Esophagus squamous epithelium (tissue), 5 donors: ENCODE results near the gene DCTN2. TPM values are rescaled to one million over a fixed set of nuclear protein-coding genes. Genes with fewer than 3 reads are reported as not detected.

ENCODE experiments used
- DNase-seq: peaks from one replicate; lab custom pipeline; 2025; lab: John Stamatoyannopoulos, UW
- H3K27ac ChIP-seq, 4 donors: fragments of 200-600 bp; sonication (generic); one replicate each; pipeline ENCODE4 v1.5.1; 2016 to 2019; ENCODE audit warnings: mild to moderate bottlenecking in 1 of 4
- H3K27me3 ChIP-seq, 4 donors: fragments of 200-600 bp; sonication (generic); 1 replicate in 3 of 4; 2 replicates in 1 of 4; pipeline versions ENCODE4 v1.5.1 to v1.6.0; 2017 to 2021; ENCODE audit warnings: antibody characterized with exemption in 1 of 4
- H3K36me3 ChIP-seq, 3 donors: fragments of 200-600 bp; sonication (generic); one replicate each; pipeline ENCODE4 v1.5.1; 2016 to 2019
- H3K4me1 ChIP-seq, 3 donors: fragments of 200-600 bp; sonication (generic); one replicate each; pipeline ENCODE4 v1.5.1; 2017 to 2019
- H3K4me3 ChIP-seq, 4 donors: fragments of 200-600 bp; sonication (generic); 1 replicate in 3 of 4; 2 replicates in 1 of 4; pipeline ENCODE4 v1.5.1; 2016 to 2019; ENCODE audit warnings: mild to moderate bottlenecking in 2 of 4, moderate library complexity in 1 of 4
- H3K9me3 ChIP-seq, 3 donors: fragments of 200-600 bp; sonication (generic); one replicate each; pipeline ENCODE4 v1.5.1; 2016 to 2019
- POLR2A ChIP-seq, 4 donors: fragments of 450-650 bp; IDR thresholded peaks; one replicate each; pipeline ENCODE4 v1.6.1; 2017; ENCODE audit warnings: antibody characterized with exemption in 4 of 4, mild to moderate bottlenecking in 4 of 4, moderate library complexity in 3 of 4
- WGBS, 2 donors: methylation state at CpG; one replicate each; pipeline ENCODE4 v1.1.5; 2018; 5-methylcytosine and 5-hydroxymethylcytosine counted together
- intact Hi-C: fragments of 100-400 bp; cut with DNase I; formaldehyde crosslinking; loops from one replicate; pipeline ENCODE4 v1.15.0; 2022
- total RNA-seq, 4 donors: library from RNA; depleted of rRNA; stranded (reverse); fragments of >200 nt; gene quantifications; one replicate each; pipeline ENCODE4 v1.1.0, GENCODE V29; 2016
- TF ChIP-seq, protein P1 (sequence below), 6 experiments: fragments of 450-650 bp in 4 of 6; fragments of 200-600 bp in 2 of 6; sonication (generic) in 2 of 6; IDR thresholded peaks; one replicate each; pipeline ENCODE4 v1.5.1; 2016 to 2019; ENCODE audit warnings: antibody characterized with exemption in 6 of 6, mild to moderate bottlenecking in 4 of 6, moderate library complexity in 4 of 6
- donor health status: DM: yes; HTN: yes; CAD: no.

Gene DCTN2
- total RNA-seq, 4 donors from 2014 or later = 122 to 175 (median 159) TPM

DNA sequence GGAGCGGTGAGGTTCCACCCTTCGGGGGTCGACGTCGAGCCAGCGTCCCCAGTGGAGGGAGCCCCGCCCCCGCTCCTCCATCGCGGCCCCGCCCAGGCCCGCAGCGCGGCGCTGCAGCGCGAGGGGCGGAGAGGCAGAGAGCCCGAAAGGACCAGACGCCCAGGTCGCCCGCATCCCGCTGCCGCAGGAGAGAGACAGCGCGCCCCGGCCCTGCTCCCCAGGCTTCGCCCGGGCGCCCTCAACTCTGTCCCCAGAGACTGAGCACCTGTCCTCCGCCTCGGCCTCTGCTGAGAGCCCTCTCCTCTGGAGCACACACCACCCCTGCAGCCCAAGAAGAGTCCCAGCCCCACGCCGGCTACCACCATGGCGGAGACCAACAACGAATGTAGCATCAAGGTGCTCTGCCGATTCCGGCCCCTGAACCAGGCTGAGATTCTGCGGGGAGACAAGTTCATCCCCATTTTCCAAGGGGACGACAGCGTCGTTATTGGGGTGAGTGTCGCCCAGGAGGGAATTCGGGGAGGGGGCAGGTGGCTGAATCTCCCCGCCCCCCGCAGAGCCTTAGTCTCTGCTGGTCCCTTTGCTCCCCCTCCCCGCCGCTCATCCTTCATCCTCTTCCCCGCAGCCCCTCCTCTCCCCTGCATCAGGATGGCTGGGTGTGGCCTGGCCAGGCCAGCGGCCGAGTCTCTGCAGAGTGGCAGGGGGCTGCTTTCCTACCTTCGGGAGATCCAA, 3.1 kb upstream of the DCTN2 start, which contains the start of gene KIF5A:
Gene KIF5A, plus strand, starts transcription at position 136 of the 732 bp plus-strand sequence. Its CDS starts 228 bp downstream, at position 364.
- Histone ChIP-seq H3K27ac (no peak within 1 kb of the TSS), H3K27me3 (peaks cover 0 to 41% (median 0%) of the 10 kb centered on the region in 4 donors), H3K36me3 (no peaks in the 10 kb centered on the region), H3K4me1 (peaks cover 13 to 34% (median 15%) of the 10 kb centered on the region in 3 donors), H3K4me3 (peak within 1 kb of the TSS; percentile 20 to 66 (median 42)), H3K9me3 (no peaks in the 10 kb centered on the region)
- intact Hi-C loops = no loop called here
- no peak for DNase-seq
- WGBS, 2 donors = 13 to 33% methylated on average over 3 to 19 of the region's 52 CpGs
- TF ChIP-seq, protein P1, sequence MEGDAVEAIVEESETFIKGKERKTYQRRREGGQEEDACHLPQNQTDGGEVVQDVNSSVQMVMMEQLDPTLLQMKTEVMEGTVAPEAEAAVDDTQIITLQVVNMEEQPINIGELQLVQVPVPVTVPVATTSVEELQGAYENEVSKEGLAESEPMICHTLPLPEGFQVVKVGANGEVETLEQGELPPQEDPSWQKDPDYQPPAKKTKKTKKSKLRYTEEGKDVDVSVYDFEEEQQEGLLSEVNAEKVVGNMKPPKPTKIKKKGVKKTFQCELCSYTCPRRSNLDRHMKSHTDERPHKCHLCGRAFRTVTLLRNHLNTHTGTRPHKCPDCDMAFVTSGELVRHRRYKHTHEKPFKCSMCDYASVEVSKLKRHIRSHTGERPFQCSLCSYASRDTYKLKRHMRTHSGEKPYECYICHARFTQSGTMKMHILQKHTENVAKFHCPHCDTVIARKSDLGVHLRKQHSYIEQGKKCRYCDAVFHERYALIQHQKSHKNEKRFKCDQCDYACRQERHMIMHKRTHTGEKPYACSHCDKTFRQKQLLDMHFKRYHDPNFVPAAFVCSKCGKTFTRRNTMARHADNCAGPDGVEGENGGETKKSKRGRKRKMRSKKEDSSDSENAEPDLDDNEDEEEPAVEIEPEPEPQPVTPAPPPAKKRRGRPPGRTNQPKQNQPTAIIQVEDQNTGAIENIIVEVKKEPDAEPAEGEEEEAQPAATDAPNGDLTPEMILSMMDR (IDR thresholded peaks at IDR 0.05) = no peak
- no peak for TF ChIP-seq POLR2A (IDR thresholded peaks at IDR 0.05)

DNA sequence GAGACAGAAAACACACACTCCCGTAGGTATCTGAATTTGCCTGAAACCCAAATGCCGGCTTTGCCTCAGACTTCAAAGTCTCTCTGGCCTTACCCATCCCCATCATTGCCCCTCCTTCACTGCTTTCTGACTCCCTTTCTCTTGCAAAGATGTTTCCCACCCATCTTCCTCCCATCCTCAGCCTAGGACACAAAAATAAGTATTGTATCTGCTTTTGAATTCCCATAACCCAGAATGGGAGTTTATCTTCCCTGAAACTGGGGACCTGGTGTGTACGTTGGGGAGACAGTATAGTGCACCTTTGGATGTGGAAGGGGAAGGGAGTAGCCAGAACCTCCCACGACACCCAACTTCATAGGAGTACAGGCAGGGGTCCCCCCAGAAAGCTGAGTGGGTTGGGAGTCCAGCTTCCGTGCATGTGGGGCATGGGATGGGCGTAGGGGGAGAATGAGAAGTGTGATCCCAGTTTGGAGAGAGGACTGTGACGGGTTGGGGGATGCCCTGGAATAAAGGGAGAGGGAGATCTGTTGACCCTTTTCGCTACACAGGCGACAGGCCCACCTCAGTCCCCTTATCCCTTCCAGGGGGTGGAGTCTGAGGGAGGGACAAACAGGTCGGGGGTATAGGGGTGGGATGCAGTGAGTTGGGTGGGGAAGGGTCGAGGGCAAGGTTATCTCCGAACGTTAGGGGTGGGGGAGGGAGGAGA, 2.4 kb upstream of the DCTN2 start:
- Histone ChIP-seq H3K9me3 (no peaks in the 10 kb centered on the region), H3K36me3 (no peaks in the 10 kb centered on the region), H3K27me3 (peaks cover 0 to 41% (median 0%) of the 10 kb centered on the region in 4 donors), H3K4me1 (peaks cover 13 to 41% (median 16%) of the 10 kb centered on the region in 3 donors), H3K27ac (no peak overlapping the region), H3K4me3 (peak overlapping the region; percentile 20 to 66 (median 42))
- no peak for DNase-seq
- TF ChIP-seq, protein P1 (IDR thresholded peaks at IDR 0.05) = no peak
- TF ChIP-seq POLR2A (IDR thresholded peaks at IDR 0.05) = no peak
- intact Hi-C loops = no loop called here
- WGBS, 2 donors = 36 to 52% methylated on average over 10 to 12 of the region's 13 CpGs

DNA sequence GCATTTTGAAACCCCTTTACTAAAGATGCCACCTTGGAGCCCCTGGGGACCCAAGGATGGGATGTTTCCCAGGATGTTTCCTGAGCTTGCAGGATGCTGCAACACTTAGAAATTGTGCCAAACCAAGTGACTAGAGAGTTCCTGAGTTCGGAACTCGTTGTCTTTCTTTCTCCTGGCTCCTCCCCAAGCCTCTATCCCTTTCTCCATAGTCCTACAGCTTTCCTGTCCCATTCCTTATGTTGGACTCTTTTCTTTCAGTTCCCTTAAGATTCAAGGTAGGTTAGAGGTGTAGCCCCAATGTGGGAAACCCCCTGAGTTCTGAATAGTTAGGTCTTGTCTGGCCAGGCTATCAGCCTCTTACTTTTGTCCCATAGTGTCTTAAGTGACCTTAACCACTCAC, 1.5 kb upstream of the DCTN2 start:
- no peak overlapping the region for H3K4me3 ChIP-seq
- no peak overlapping the region for H3K27ac ChIP-seq
- no peak for DNase-seq
- peaks cover 0 to 3% (median 0%) of the 10 kb centered on the region in 3 donors for H3K36me3 ChIP-seq
- H3K4me1 ChIP-seq = peaks cover 16 to 47% (median 18%) of the 10 kb centered on the region in 3 donors
- H3K9me3 ChIP-seq = no peaks in the 10 kb centered on the region
- 27 to 52% methylated on average over 2 of the region's 2 CpGs for WGBS, 2 donors
- peaks cover 0 to 38% (median 0%) of the 10 kb centered on the region in 4 donors for H3K27me3 ChIP-seq
- intact Hi-C loops = no loop called here
- no peak for TF ChIP-seq POLR2A (IDR thresholded peaks at IDR 0.05)

DNA sequence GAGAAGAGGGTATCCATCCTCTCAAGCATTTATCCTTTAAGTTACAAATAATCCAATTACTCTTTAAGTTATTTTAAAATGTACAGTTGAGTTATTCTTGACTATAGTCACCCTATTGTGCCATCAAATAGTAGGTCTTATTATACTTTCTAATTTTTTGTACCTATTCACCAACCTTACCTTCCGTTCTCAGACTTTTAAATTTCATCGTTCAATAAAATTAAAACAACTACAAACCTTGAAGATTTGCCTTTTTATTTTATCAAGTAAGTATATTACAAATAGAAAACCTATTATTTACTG, 972 bp upstream of the DCTN2 start:
- Histone ChIP-seq H3K4me1 (peaks cover 16 to 48% (median 18%) of the 10 kb centered on the region in 3 donors), H3K9me3 (no peaks in the 10 kb centered on the region), H3K36me3 (peaks cover 0 to 7% (median 0%) of the 10 kb centered on the region in 3 donors), H3K27ac (no peak overlapping the region), H3K4me3 (no peak overlapping the region), H3K27me3 (peaks cover 0 to 35% (median 0%) of the 10 kb centered on the region in 4 donors)
- WGBS, 2 donors = 89 to 91% methylated on average over 2 of the region's 2 CpGs
- intact Hi-C loops = no loop called here
- no peak for DNase-seq
- no peak for TF ChIP-seq POLR2A (IDR thresholded peaks at IDR 0.05)

DNA sequence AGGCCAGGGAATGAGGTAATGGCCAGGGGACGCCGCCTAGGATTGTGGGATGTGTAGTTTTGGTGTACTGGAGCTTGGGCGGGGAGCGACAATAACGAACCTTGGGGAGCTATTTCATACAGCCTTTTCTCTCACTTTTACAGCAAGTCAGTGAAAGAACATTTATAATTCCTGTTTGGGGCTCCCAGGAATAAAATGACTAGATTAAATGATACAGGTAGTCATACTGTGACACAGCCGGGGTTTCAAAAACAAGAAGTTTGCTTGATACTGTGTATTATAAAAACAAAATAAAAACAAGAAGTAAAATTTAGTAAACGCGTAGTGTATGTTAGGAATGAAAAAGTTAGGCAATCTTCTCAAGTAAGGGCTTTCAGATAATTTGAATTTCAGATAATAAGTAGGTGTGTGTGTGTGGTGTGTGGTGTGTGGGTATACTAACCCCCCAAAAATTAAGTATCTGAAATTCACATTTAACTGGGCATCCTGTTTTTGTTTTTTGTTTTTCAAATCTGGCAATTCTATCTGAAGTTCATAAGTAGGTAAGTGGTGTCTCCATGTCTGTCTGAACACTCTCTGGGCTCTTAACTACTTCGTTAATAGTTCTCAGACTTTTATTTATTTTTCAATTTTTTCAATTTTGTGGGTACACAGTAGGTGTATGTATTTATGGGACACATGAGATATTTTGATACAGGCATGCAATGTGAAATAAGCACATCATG, 458 bp upstream of the DCTN2 start:
- intact Hi-C loops = no loop called here

More for the DNA sequence above, 458 bp upstream of the DCTN2 start:
- Histone ChIP-seq H3K27me3 (peaks cover 0 to 31% (median 0%) of the 10 kb centered on the region in 4 donors), H3K4me3 (peak overlapping the region; percentile 65 to 100 (median 94)), H3K36me3 (peaks cover 0 to 12% (median 0%) of the 10 kb centered on the region in 3 donors), H3K9me3 (no peaks in the 10 kb centered on the region), H3K27ac (peak overlapping the region; percentile 93 to 99 (median 97)), H3K4me1 (peaks cover 16 to 48% (median 18%) of the 10 kb centered on the region in 3 donors)
- TF ChIP-seq, protein P1 (IDR thresholded peaks at IDR 0.05) = no peak
- TF ChIP-seq POLR2A (IDR thresholded peaks at IDR 0.05) = no peak
- 16 to 19% methylated on average over 9 of the region's 9 CpGs for WGBS, 2 donors
- DNase-seq = no peak
